Measurements from ENCODE around the gene WDR64.

GRCh38 chr1:241639623-241640148 lies 12.4 kb upstream of the WDR64 start:
- TF ChIP-seq, protein P1, sequence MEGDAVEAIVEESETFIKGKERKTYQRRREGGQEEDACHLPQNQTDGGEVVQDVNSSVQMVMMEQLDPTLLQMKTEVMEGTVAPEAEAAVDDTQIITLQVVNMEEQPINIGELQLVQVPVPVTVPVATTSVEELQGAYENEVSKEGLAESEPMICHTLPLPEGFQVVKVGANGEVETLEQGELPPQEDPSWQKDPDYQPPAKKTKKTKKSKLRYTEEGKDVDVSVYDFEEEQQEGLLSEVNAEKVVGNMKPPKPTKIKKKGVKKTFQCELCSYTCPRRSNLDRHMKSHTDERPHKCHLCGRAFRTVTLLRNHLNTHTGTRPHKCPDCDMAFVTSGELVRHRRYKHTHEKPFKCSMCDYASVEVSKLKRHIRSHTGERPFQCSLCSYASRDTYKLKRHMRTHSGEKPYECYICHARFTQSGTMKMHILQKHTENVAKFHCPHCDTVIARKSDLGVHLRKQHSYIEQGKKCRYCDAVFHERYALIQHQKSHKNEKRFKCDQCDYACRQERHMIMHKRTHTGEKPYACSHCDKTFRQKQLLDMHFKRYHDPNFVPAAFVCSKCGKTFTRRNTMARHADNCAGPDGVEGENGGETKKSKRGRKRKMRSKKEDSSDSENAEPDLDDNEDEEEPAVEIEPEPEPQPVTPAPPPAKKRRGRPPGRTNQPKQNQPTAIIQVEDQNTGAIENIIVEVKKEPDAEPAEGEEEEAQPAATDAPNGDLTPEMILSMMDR (IDR thresholded peaks at IDR 0.05) = no peak
- TF ChIP-seq EP300 (IDR thresholded peaks at IDR 0.05) (no peak), POLR2A (IDR thresholded peaks at IDR 0.05) (no peak)

All from ovary (tissue), 3 donors.